ENCODE data around the gene RBBP8.

The RBBP8 gene

GRCh38 chr18:23066060-23066459, 132.9 kb downstream of the RBBP8 start:
- no peak for FAIRE-seq

- no peak for FAIRE-seq
These were observed 133.4 kb downstream of the RBBP8 start for GRCh38 chr18:23066504-23067039.

DNA sequence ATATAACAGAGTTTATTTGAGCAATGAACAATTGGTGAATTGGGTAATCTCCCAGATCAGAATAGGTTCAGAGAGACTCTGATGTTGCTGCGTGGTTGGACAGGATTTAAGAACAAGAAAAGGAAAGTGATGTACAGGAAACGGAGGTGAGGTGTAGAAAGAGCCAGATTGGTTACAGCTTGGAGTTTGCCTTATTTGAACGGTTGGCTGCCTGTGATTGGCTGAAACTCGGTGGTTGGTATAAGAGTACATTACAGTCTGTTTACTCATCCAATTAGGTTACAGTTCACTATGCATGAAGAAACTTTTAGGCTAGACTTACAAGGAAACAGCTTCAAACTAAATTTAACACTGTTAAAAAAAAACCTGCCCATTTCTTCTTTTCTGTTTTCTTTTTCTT, 134.1 kb downstream of the RBBP8 start:
- FAIRE-seq = peak; percentile 3

DNA sequence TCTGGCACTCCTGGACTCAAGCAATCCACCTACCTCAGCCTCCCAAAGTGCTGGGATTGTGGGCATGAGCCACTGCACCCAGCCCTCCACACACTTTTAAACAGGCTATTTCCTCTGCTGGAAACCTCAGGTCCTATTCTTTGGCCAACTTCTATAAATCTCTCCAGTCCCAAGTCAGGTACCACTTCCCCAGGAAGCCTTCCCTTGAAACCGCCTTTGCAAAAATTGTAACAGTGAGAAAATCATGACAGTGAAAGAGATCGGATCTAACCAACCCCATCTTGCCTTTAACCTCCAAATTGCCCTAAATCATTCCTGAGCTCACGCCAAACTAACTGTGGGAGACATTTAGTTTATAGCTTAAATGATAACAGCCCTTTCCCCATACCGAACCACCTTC, 134.9 kb downstream of the RBBP8 start:
- no peak for FAIRE-seq

DNA sequence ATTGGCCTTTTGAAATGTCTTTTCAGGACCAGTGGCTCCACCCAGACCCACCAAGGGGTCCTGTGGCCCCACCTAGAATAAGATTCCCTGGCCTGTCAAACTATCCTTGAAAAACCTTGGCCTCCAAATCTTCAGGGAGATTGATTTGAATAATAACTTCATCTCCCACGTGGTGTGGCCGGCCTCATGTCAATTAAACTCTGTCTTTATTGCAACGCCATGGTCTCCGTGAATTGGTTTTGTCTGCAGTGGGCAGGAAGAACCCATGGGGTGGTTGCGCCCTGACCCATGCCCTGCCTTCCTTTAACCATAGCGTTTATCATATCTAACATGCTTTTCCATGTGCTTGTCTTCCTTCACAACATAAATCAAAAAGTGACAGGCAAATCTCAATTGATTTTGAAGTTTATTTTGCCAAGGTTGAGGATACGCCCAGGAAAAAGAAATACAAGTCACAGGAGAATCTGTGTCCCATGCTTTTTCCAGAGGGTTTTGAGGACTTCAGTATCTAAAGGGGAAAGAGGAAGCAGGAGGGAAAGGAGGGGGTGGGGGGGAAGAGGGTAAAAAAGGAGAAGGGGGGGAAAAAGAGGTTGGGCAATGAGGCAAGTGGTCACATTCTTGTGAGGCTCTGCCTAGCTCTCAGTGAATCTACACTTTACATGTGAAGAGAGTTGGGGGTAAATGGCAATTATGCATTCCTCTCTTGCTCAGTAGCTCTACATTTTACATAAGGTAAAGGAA, 135.6 kb downstream of the RBBP8 start:
- no peak for FAIRE-seq

DNA sequence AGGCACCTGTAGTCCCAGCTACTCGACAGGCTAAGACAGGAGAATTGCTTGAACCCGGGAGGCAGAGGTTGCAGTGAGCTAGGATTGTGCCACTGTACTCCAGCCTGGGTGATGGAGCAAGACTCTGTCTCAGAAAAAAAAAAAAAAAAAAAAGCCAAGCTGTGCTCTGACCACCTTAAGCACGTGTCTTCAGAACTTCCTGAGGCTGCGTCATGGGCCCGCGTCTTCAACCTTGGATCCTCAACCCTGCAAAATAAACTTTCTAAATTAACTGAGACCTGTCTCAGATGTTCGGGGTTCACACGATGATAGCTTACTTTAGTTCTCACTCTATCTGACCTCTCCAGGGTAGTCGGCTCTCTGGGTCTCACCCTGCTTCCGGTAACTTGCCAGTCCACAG, 136.4 kb downstream of the RBBP8 start:
- FAIRE-seq = no peak

GRCh38 chr18:23069898-23070297, 136.8 kb downstream of the RBBP8 start:
- no peak for FAIRE-seq

GRCh38 chr18:23071285-23071684, 138.2 kb downstream of the RBBP8 start:
- FAIRE-seq = no peak

- FAIRE-seq = no peak
These were observed 139.0 kb downstream of the RBBP8 start for GRCh38 chr18:23072079-23072478.

DNA sequence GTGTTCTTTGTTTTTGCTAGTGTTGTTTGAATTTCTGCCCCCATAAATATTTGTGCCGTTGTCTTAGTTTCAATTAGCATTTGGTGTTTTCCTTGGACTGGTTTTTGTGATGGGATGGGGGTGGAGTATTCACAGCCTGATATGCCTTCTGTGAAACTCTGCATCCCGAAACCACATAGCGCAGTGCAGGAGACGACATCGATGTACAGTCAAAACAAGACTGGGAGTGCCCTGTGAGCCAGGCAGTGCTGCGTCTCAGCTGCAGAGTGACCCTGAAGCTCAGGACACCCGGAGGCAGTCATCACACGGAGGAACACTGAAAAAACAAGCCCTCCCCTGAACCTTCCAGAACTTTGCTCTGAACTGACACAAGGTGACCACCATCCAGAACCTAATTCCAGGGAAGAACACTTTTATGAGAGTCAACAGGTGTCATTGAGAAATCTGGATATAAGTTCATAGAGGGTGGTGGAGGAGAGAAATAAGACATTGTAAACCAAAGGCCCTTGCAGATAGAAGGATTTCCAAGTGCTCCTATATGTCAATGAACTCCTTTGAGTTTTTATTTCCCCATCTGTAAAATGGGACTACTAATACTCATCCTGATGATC, 141.0 kb downstream of the RBBP8 start:
- no peak for FAIRE-seq

Measured in G401.6 (cell line).